ENCODE results near the gene MAP2K6.

MAP2K6 gene

DNA sequence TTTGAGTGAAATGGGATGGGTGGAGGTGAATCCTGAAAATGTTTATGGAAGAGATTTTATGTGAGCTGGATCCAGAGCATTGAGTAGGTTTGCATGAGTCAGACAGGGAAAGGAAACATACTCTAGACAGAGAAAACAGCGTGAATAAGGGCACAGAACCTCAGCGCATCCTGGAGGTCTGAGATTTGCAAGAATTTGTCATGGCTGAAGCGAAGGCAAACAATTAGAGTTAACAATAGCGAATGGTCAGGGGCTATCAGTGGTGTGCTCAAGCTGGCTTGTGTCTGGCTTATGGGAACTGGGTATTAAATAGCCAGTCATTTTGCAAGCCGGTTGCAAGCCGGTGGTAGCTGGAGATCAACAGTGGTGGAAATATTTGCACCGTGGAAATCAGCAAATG lies 36.4 kb downstream of the MAP2K6 start:
- no peaks in the 10 kb centered on the region for H3K27me3 ChIP-seq (ENCODE audit: insufficient read depth, low read length, poor library complexity)
- no peaks in the 10 kb centered on the region for H3K79me2 ChIP-seq (ENCODE audit: insufficient read depth, low read length)
- peaks cover 3% of the 10 kb centered on the region; the same call in 1 of the 2 replicates for H4K20me1 ChIP-seq (ENCODE audit: insufficient read depth, low read length)
- no peaks in the 10 kb centered on the region for H3K4me1 ChIP-seq (ENCODE audit: insufficient read depth, low read length)
- H3K36me3 ChIP-seq (ENCODE audit: insufficient read depth, low read length): no peaks in the 10 kb centered on the region
- H3K4me2 ChIP-seq (ENCODE audit: insufficient read depth, low read length): no peak overlapping the region
- no peak overlapping the region for H3K27ac ChIP-seq (ENCODE audit: low read length)
- TF ChIP-seq EZH2 (IDR thresholded peaks at IDR 0.05; ENCODE audit: borderline replicate concordance, low read depth, low read length, severe bottlenecking): no peak
- TF ChIP-seq, protein P1, sequence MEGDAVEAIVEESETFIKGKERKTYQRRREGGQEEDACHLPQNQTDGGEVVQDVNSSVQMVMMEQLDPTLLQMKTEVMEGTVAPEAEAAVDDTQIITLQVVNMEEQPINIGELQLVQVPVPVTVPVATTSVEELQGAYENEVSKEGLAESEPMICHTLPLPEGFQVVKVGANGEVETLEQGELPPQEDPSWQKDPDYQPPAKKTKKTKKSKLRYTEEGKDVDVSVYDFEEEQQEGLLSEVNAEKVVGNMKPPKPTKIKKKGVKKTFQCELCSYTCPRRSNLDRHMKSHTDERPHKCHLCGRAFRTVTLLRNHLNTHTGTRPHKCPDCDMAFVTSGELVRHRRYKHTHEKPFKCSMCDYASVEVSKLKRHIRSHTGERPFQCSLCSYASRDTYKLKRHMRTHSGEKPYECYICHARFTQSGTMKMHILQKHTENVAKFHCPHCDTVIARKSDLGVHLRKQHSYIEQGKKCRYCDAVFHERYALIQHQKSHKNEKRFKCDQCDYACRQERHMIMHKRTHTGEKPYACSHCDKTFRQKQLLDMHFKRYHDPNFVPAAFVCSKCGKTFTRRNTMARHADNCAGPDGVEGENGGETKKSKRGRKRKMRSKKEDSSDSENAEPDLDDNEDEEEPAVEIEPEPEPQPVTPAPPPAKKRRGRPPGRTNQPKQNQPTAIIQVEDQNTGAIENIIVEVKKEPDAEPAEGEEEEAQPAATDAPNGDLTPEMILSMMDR (IDR thresholded peaks at IDR 0.05; ENCODE audit: borderline replicate concordance, extremely low read depth, low read length, poor library complexity, severe bottlenecking): no peak
- H2AFZ ChIP-seq (ENCODE audit: low read depth, low read length): no peak overlapping the region
- no peak for DNase-seq
- ATAC-seq (ENCODE audit: insufficient read depth, low read depth): no peak
- H3K4me3 ChIP-seq (ENCODE audit: low read depth in 1 of 2, low read length in 2 of 2): no peak overlapping the region
- H3K9me3 ChIP-seq (ENCODE audit: insufficient read depth, low read length, severe bottlenecking): no peaks in the 10 kb centered on the region
- no peak overlapping the region for H3K9ac ChIP-seq (ENCODE audit: low read depth, low read length)

DNA sequence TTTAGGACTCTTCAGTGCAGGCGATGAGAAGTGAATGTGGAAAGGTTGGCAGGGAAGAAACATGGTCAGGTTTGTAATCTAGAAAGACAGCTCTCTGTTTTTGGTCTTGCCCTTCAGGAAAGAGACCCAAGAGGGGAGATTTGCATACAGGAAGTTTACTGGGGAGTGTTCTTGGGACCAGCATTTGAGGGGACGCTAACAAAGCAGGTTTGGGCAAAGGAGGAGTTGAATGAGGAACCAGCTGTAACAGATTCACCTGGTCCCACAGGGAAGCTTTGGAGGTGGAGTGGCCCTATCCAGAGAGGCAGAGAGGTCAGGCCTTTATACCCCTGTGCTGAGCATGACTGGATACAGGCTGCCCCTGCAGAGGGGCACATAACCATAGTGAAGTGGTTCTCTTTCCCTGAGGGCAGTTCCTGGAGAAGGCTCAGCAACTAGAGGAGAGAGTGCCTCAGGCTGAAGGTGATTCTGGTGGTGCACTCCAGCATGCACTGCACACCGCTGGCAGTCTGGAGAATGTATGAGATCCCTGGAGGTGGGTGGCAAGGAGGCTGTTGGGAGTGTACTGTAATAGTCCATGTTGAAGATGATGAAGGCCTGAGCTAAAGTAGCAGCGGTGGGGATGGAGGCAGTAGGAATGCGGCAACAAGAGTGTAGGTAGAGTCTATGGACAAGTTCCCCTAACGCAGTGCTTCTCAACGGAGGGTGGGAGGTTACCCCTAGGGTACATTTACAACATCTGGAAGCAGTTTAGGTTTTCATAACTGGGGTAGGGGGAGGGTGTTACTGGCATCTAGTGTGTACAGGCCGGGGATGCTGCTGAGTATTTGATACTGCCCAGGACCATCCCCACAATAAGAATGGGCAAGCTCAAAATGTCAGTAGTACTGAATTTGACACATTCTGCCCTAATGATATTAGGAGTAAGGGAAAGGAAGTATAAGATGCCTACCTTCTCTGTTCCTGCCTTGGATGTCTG lies 37.2 kb downstream of the MAP2K6 start:
- H3K4me3 ChIP-seq (ENCODE audit: low read depth in 1 of 2, low read length in 2 of 2): no peak overlapping the region
- no peaks in the 10 kb centered on the region for H3K79me2 ChIP-seq (ENCODE audit: insufficient read depth, low read length)
- no peak for ATAC-seq (ENCODE audit: insufficient read depth, low read depth)
- H3K9me3 ChIP-seq (ENCODE audit: insufficient read depth, low read length, severe bottlenecking): no peaks in the 10 kb centered on the region
- no peak overlapping the region for H2AFZ ChIP-seq (ENCODE audit: low read depth, low read length)
- H3K27me3 ChIP-seq (ENCODE audit: insufficient read depth, low read length, poor library complexity): no peaks in the 10 kb centered on the region
- TF ChIP-seq, protein P1 (IDR thresholded peaks at IDR 0.05; ENCODE audit: borderline replicate concordance, extremely low read depth, low read length, poor library complexity, severe bottlenecking): no peak
- no peaks in the 10 kb centered on the region for H3K4me1 ChIP-seq (ENCODE audit: insufficient read depth, low read length)
- H3K36me3 ChIP-seq (ENCODE audit: insufficient read depth, low read length): no peaks in the 10 kb centered on the region
- no peak overlapping the region for H3K9ac ChIP-seq (ENCODE audit: low read depth, low read length)
- DNase-seq: no peak
- peaks cover 5% of the 10 kb centered on the region; the same call in 1 of the 2 replicates for H4K20me1 ChIP-seq (ENCODE audit: insufficient read depth, low read length)
- no peak overlapping the region for H3K4me2 ChIP-seq (ENCODE audit: insufficient read depth, low read length)
- no peak overlapping the region for H3K27ac ChIP-seq (ENCODE audit: low read length)

DNA sequence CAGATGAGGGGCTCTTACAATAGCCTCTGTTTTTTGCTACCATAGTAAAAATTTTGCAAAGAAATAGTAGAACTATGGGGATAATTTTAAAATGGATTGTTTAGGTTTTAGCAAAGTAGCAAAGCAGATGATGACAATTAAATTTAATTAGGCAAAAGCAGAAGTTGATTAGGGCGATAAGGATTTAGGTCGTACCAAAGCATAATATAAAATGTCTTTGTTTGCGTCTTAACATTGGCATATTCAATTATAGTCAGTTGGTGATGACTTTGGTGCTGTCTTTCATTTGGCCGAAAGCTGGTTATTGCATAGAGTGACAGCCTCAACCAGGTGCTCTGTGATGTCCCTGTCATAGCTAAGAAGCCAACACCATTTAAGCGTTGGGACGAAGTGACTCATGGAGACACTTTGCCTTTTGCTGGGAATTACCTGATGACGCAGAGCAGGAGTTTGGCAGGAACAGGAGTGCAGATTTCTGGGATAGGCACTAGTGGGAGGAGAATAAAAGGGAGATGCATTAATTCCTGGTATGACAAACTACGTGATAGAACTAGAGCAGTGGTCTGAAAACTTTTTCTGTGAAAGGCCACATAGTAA lies 38.3 kb downstream of the MAP2K6 start:
- no peaks in the 10 kb centered on the region for H3K4me1 ChIP-seq (ENCODE audit: insufficient read depth, low read length)
- H4K20me1 ChIP-seq (ENCODE audit: insufficient read depth, low read length): peaks cover 8% of the 10 kb centered on the region; the same call in 1 of the 2 replicates
- H3K4me2 ChIP-seq (ENCODE audit: insufficient read depth, low read length): no peak overlapping the region
- H3K4me3 ChIP-seq (ENCODE audit: low read depth in 1 of 2, low read length in 2 of 2): no peak overlapping the region
- no peaks in the 10 kb centered on the region for H3K79me2 ChIP-seq (ENCODE audit: insufficient read depth, low read length)
- H3K27ac ChIP-seq (ENCODE audit: low read length): no peak overlapping the region
- H3K9ac ChIP-seq (ENCODE audit: low read depth, low read length): no peak overlapping the region
- no peaks in the 10 kb centered on the region for H3K9me3 ChIP-seq (ENCODE audit: insufficient read depth, low read length, severe bottlenecking)
- no peak for ATAC-seq (ENCODE audit: insufficient read depth, low read depth)
- no peak overlapping the region for H2AFZ ChIP-seq (ENCODE audit: low read depth, low read length)
- no peak for TF ChIP-seq EZH2 (IDR thresholded peaks at IDR 0.05; ENCODE audit: borderline replicate concordance, low read depth, low read length, severe bottlenecking)
- TF ChIP-seq, protein P1 (IDR thresholded peaks at IDR 0.05; ENCODE audit: borderline replicate concordance, extremely low read depth, low read length, poor library complexity, severe bottlenecking): no peak
- no peaks in the 10 kb centered on the region for H3K27me3 ChIP-seq (ENCODE audit: insufficient read depth, low read length, poor library complexity)
- H3K36me3 ChIP-seq (ENCODE audit: insufficient read depth, low read length): no peaks in the 10 kb centered on the region
- no peak for DNase-seq
